K562 (cell line): ENCODE data around the gene EIF5. TPM values are rescaled to one million over a fixed set of nuclear protein-coding genes. Genes with fewer than 3 reads are reported as not detected.

Source experiments
- ATAC-seq: fragments of 200-7000 bp; cut with Tn5 transposase; 3 replicates; pipeline ENCODE4 v1.9.1; 2020; ENCODE audit warnings: moderate library complexity
- BruUV-seq: library from RNA; stranded (reverse); fragments of 400-500 nt; replicated peaks from 2 replicates; lab custom pipeline; 2021; lab: Mats Ljungman, UMichigan
- CTCF ChIA-PET: fragments of 300-600 bp; formaldehyde crosslinking; extraction: SDS; loops from one replicate; lab custom pipeline; 2021; ENCODE audit warnings: low intra/inter-chr PET ratio; lab: Yijun Ruan, JAX
- POLR2A ChIA-PET: fragments of 300-600, 350-650 bp; sonication (Branson Sonifier 250); formaldehyde crosslinking; extraction: SDS; loops from one replicate; lab custom pipeline; 2021; ENCODE audit warnings: antibody characterized with exemption, inconsistent platforms; lab: Yijun Ruan, JAX
- DNase-seq, 4 experiments: peaks; one replicate each; pipeline versions ENCODE4 v3.0.0 to v3.0.0-alpha.2; 2011 to 2018; ENCODE audit warnings: low spot score in 3 of 4, mixed read lengths in 3 of 4; ENCODE audit errors: extremely low read depth in 1 of 4
- FAIRE-seq: peaks from 2 replicates; lab custom pipeline; 2011; peaks lifted over from hg19 to GRCh38; lab: Jason Lieb, UNC
- H2AFZ ChIP-seq: 2 replicates; pipeline ENCODE4 v1.6.0; 2011; ENCODE audit warnings: low read depth, low read length, control low read depth, inconsistent platforms
- H3K27ac ChIP-seq: fragments of 200-600 bp; 3 replicates; pipeline ENCODE4 v1.8.0; 2011; ENCODE audit warnings: low read depth, mild to moderate bottlenecking, control low read depth, inconsistent platforms, low read length, moderate library complexity, mixed read lengths; ENCODE audit errors: extremely low read depth
- H3K27me3 ChIP-seq, 2 experiments: fragments of 300-600 bp in 1 of 2; 2 replicates in 1 of 2; 3 replicates in 1 of 2; pipeline versions ENCODE4 v1.6.0 to v1.8.0; 2011; ENCODE audit warnings: inconsistent platforms in 2 of 2, low read length in 2 of 2, mild to moderate bottlenecking in 1 of 2, mixed read lengths in 1 of 2, moderate library complexity in 1 of 2; ENCODE audit not compliant: control insufficient read depth in 2 of 2, insufficient read depth in 2 of 2
- H3K36me3 ChIP-seq: fragments of 300-600 bp; 3 replicates; pipeline ENCODE4 v1.8.0; 2011; ENCODE audit warnings: mild to moderate bottlenecking, low read length, inconsistent platforms; ENCODE audit not compliant: control insufficient read depth, insufficient read depth
- H3K4me1 ChIP-seq, 2 experiments: fragments of 200-600 bp in 1 of 2; replicated peaks in 1 of 2; 2 replicates in 1 of 2; 3 replicates in 1 of 2; pipeline versions ENCODE4 v1.5.1 to v1.8.0; 2011; ENCODE audit warnings: inconsistent platforms in 2 of 2, low read length in 2 of 2, mild to moderate bottlenecking in 1 of 2, mixed read lengths in 1 of 2, moderate library complexity in 1 of 2; ENCODE audit not compliant: control insufficient read depth in 2 of 2, insufficient read depth in 2 of 2
- H3K4me2 ChIP-seq: 2 replicates; pipeline ENCODE4 v1.6.1; 2011; ENCODE audit warnings: low read length, control low read depth, inconsistent platforms, mixed read lengths; ENCODE audit not compliant: insufficient read depth
- H3K4me3 ChIP-seq: fragments of 200-600 bp; sonication (generic), shearing (Covaris generic); 2 replicates; pipeline ENCODE4 v1.5.1; 2016; ENCODE audit warnings: control low read depth, inconsistent platforms
- H3K79me2 ChIP-seq: fragments of 200-600 bp; 3 replicates; pipeline ENCODE4 v1.8.0; 2011; ENCODE audit warnings: low read length, inconsistent platforms; ENCODE audit not compliant: control insufficient read depth, insufficient read depth
- H3K9ac ChIP-seq, 2 experiments: 2 replicates each; pipeline versions ENCODE4 v1.6.0 to v1.6.1; 2011; ENCODE audit warnings: low read depth in 2 of 2, low read length in 2 of 2, control low read depth in 1 of 2, inconsistent platforms in 1 of 2, mild to moderate bottlenecking in 1 of 2, mixed read lengths in 1 of 2; ENCODE audit not compliant: insufficient read depth in 1 of 2
- H3K9me1 ChIP-seq: one replicate; pipeline ENCODE4 v1.6.0; 2011; ENCODE audit warnings: inconsistent platforms, mild to moderate bottlenecking, low read length, moderate library complexity; ENCODE audit not compliant: control insufficient read depth, insufficient read depth
- H3K9me3 ChIP-seq: replicated peaks from 2 replicates; pipeline ENCODE4 v1.5.1; 2011; ENCODE audit warnings: low read depth, low read length, inconsistent platforms; ENCODE audit not compliant: control insufficient read depth, insufficient read depth
- H4K20me1 ChIP-seq: replicated peaks from 2 replicates; pipeline ENCODE4 v1.6.1; 2011; ENCODE audit warnings: low read length, inconsistent platforms, mixed read lengths; ENCODE audit not compliant: control insufficient read depth, insufficient read depth
- CBFA2T3 ChIP-seq: fragments of 450-650 bp; IDR thresholded peaks from 2 replicates; pipeline ENCODE4 v1.6.1; 2017
- COPS2 ChIP-seq: fragments of 450-650 bp; conservative IDR thresholded peaks from 2 replicates; pipeline ENCODE4 v1.6.1; 2016; ENCODE audit warnings: mild to moderate bottlenecking, moderate library complexity
- HNRNPL ChIP-seq: fragments of 200-400 bp; formaldehyde crosslinking; IDR thresholded peaks from 2 replicates; pipeline ENCODE4 v1.6.1; 2017; ENCODE audit warnings: low read depth, mild to moderate bottlenecking, low read length
- JUND ChIP-seq, 2 experiments: IDR thresholded peaks; 2 replicates in 1 of 2; 3 replicates in 1 of 2; pipeline ENCODE4 v1.6.1; 2011; ENCODE audit warnings: borderline replicate concordance in 2 of 2, low read depth in 2 of 2, low read length in 2 of 2, improper control_type of control experiment in 1 of 2, missing biosample characterization in 1 of 2, missing genetic modification characterization in 1 of 2, missing genetic modification reagents in 1 of 2
- POLR2G ChIP-seq: fragments of 200-400 bp; formaldehyde crosslinking; IDR thresholded peaks from 2 replicates; pipeline ENCODE4 v1.6.1; 2017; ENCODE audit warnings: low read depth, mild to moderate bottlenecking, antibody characterized with exemption, low read length, moderate library complexity
- PRPF4 ChIP-seq: fragments of 200-400 bp; formaldehyde crosslinking; IDR thresholded peaks from one replicate; pipeline ENCODE4 v1.6.1; 2017; ENCODE audit warnings: low read length, low read depth, mild to moderate bottlenecking; ENCODE audit not compliant: insufficient read depth, poor library complexity, severe bottlenecking
- WGBS: fragments of 100-300 bp; shearing (Covaris generic); methylation state at CpG from one replicate; pipeline ENCODE4 v1.1.6; 2016; ENCODE audit warnings: low coverage, mixed read lengths; ENCODE audit not compliant: insufficient coverage; ENCODE audit errors: missing lambda C conversion rate; 5-methylcytosine and 5-hydroxymethylcytosine counted together
- in situ Hi-C: fragments of 300-500 bp; cut with MboI; formaldehyde crosslinking; loops from 4 replicates; pipeline ENCODE4 v1.15.0; 2018; ENCODE audit warnings: inconsistent platforms, mixed read lengths
- intact Hi-C: fragments of 100-400 bp; cut with micrococcal nuclease; formaldehyde crosslinking; loops from 2 replicates; pipeline ENCODE4 v1.14.2; 2022
- polyA plus RNA-seq, 8 experiments: library from polyadenylated mRNA; depleted of rRNA in 4 of 8; stranded (reverse) in 5 of 8; unstranded in 3 of 8; fragments of >200 nt; fragmentation: Nextera tagmentation in 2 of 8; fragmentation: Illumina TruSeq in 1 of 8; extraction: Ambion mirVana in 2 of 8; extraction: Trizol in 1 of 8; gene quantifications; 2 replicates each; pipeline versions ENCODE4 v1.2.1 to v1.2.3, GENCODE V29; 2011 to 2014; ENCODE audit warnings: inconsistent platforms in 1 of 8, missing spikeins in 1 of 8
- total RNA-seq, 7 experiments: library from RNA; depleted of rRNA in 6 of 7; stranded (reverse); fragments of >200 nt in 6 of 7; fragmentation: Illumina TruSeq in 2 of 7; extraction: Trizol in 2 of 7; gene quantifications; 2 replicates each; pipeline versions ENCODE4 v1.2.1 to v1.2.3, GENCODE V29; 2011 to 2021; ENCODE audit warnings: low replicate concordance in 1 of 7
- TF ChIP-seq, protein P1 (sequence below): sonication (generic); formaldehyde crosslinking; IDR thresholded peaks from 2 replicates; pipeline ENCODE4 v1.8.1; 2023; ENCODE audit warnings: mild to moderate bottlenecking, missing genetic modification reagents
- TF ChIP-seq, protein P2 (sequence below), 2 experiments: fragments of 450-650 bp in 1 of 2; IDR thresholded peaks; 2 replicates each; pipeline ENCODE4 v1.6.1; 2011 to 2017; ENCODE audit warnings: low read depth in 2 of 2, antibody characterized with exemption in 1 of 2, borderline replicate concordance in 1 of 2, low read length in 1 of 2, mild to moderate bottlenecking in 1 of 2, mixed read lengths in 1 of 2; ENCODE audit not compliant: control insufficient read depth in 1 of 2
- TF ChIP-seq, protein P3 (sequence below): fragments of 450-650 bp; IDR thresholded peaks from 2 replicates; pipeline ENCODE4 v1.7.0; 2016; ENCODE audit warnings: borderline replicate concordance
- TF ChIP-seq, protein P4 (sequence below): IDR thresholded peaks from 2 replicates; pipeline ENCODE4 v1.6.1; 2014; ENCODE audit warnings: antibody characterized with exemption

EIF5 gene
- total and polyA plus RNA-seq, 9 of the 15 experiments (the other 6 are each of a cell fraction or from before 2014, with no cell fraction given) = 92.7 to 442 (median 190) TPM

DNA sequence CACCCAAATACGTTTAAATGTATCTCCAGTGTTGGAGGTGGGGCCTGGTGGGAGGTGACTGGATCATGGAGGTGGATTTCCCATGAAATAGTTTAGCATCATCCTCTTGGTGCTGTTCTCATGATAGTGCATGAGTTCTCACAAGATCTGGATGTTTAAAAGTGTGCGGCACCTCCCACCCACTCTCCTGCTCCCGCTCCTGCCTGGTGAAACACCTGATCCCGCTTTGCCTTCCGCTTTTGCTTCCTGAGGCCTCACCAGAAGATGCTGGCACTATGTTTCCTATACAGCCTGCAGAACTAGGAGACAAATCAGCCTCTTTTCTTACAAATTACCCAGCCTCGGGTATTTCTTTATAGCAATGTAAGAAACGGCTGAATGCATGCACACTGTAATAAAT lies 20.1 kb downstream of the EIF5 start:
- Histone ChIP-seq H3K9me1 (no peaks in the 10 kb centered on the region), H3K79me2 (no peaks in the 10 kb centered on the region), H2AFZ (no peak overlapping the region), H3K27ac (no peak overlapping the region), H3K9me3 (no peaks in the 10 kb centered on the region), H3K9ac (no peak overlapping the region), H3K4me2 (no peak overlapping the region), H4K20me1 (no peaks in the 10 kb centered on the region), H3K4me1 (peaks cover 0 to 20% of the 10 kb centered on the region in 2 experiments; a peak in 3 of 5 replicates), H3K27me3 (no peaks in the 10 kb centered on the region), H3K4me3 (no peak overlapping the region), H3K36me3 (no peaks in the 10 kb centered on the region)
- CTCF ChIA-PET = no interaction called here
- FAIRE-seq (no peak), DNase-seq (no peak), ATAC-seq (no peak)
- POLR2A ChIA-PET = interaction anchor here (0.5 to 8.2 kb wide), 5 partner anchors 10 to 64 kb away, joined by 3 to 98 read pairs (median 3); partner anchors contain the start of gene EIF5
- WGBS = 64% methylated on average over 6 of the region's 7 CpGs
- in situ Hi-C loops = no loop called here
- intact Hi-C loops = no loop called here
- no TSS peak for BruUV-seq
- TF ChIP-seq HNRNPL (no peak), JUND (IDR thresholded peaks at IDR 0.05; ENCODE audit: borderline replicate concordance, low read depth, low read length) (no peak), JUND (tag; IDR thresholded peaks at IDR 0.05; ENCODE audit: borderline replicate concordance, low read depth, low read length) (no peak), PRPF4 (no peak), COPS2 (no peak), POLR2G (no peak), CBFA2T3 (no peak)
- TF ChIP-seq, protein P1, sequence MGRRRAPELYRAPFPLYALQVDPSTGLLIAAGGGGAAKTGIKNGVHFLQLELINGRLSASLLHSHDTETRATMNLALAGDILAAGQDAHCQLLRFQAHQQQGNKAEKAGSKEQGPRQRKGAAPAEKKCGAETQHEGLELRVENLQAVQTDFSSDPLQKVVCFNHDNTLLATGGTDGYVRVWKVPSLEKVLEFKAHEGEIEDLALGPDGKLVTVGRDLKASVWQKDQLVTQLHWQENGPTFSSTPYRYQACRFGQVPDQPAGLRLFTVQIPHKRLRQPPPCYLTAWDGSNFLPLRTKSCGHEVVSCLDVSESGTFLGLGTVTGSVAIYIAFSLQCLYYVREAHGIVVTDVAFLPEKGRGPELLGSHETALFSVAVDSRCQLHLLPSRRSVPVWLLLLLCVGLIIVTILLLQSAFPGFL (CRISPR knock-in tag) = no peak
- TF ChIP-seq, protein P2, sequence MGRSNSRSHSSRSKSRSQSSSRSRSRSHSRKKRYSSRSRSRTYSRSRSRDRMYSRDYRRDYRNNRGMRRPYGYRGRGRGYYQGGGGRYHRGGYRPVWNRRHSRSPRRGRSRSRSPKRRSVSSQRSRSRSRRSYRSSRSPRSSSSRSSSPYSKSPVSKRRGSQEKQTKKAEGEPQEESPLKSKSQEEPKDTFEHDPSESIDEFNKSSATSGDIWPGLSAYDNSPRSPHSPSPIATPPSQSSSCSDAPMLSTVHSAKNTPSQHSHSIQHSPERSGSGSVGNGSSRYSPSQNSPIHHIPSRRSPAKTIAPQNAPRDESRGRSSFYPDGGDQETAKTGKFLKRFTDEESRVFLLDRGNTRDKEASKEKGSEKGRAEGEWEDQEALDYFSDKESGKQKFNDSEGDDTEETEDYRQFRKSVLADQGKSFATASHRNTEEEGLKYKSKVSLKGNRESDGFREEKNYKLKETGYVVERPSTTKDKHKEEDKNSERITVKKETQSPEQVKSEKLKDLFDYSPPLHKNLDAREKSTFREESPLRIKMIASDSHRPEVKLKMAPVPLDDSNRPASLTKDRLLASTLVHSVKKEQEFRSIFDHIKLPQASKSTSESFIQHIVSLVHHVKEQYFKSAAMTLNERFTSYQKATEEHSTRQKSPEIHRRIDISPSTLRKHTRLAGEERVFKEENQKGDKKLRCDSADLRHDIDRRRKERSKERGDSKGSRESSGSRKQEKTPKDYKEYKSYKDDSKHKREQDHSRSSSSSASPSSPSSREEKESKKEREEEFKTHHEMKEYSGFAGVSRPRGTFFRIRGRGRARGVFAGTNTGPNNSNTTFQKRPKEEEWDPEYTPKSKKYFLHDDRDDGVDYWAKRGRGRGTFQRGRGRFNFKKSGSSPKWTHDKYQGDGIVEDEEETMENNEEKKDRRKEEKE (IDR thresholded peaks at IDR 0.05; ENCODE audit: borderline replicate concordance in 1 of 2, control insufficient read depth in 1 of 2, low read depth in 2 of 2, low read length in 1 of 2) = no peak
- TF ChIP-seq, protein P3, sequence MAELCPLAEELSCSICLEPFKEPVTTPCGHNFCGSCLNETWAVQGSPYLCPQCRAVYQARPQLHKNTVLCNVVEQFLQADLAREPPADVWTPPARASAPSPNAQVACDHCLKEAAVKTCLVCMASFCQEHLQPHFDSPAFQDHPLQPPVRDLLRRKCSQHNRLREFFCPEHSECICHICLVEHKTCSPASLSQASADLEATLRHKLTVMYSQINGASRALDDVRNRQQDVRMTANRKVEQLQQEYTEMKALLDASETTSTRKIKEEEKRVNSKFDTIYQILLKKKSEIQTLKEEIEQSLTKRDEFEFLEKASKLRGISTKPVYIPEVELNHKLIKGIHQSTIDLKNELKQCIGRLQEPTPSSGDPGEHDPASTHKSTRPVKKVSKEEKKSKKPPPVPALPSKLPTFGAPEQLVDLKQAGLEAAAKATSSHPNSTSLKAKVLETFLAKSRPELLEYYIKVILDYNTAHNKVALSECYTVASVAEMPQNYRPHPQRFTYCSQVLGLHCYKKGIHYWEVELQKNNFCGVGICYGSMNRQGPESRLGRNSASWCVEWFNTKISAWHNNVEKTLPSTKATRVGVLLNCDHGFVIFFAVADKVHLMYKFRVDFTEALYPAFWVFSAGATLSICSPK = no peak
- TF ChIP-seq, protein P4, sequence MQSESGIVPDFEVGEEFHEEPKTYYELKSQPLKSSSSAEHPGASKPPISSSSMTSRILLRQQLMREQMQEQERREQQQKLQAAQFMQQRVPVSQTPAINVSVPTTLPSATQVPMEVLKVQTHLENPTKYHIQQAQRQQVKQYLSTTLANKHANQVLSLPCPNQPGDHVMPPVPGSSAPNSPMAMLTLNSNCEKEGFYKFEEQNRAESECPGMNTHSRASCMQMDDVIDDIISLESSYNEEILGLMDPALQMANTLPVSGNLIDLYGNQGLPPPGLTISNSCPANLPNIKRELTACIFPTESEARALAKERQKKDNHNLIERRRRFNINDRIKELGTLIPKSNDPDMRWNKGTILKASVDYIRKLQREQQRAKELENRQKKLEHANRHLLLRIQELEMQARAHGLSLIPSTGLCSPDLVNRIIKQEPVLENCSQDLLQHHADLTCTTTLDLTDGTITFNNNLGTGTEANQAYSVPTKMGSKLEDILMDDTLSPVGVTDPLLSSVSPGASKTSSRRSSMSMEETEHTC = no peak
